Nephron progenitor cell (in vitro differentiated cells): ENCODE results near the gene INTS6.

Experiments
- DNase-seq: peaks from one replicate; pipeline ENCODE4 v3.0.0; 2021
- H3K27ac Mint-ChIP-seq: 2 replicates; pipeline ENCODE4 v1.8.0; 2021; ENCODE audit warnings: mild to moderate bottlenecking, moderate library complexity, mixed read lengths
- H3K27me3 Mint-ChIP-seq: 2 replicates; pipeline ENCODE4 v1.8.0; 2021; ENCODE audit warnings: mild to moderate bottlenecking, low read depth, mixed read lengths; ENCODE audit not compliant: poor library complexity
- H3K36me3 Mint-ChIP-seq: 2 replicates; pipeline ENCODE4 v1.8.0; 2021; ENCODE audit warnings: low read depth, mixed read lengths
- H3K4me1 Mint-ChIP-seq: 2 replicates; pipeline ENCODE4 v1.8.0; 2021; ENCODE audit warnings: mixed read lengths
- H3K4me3 Mint-ChIP-seq: 2 replicates; pipeline ENCODE4 v1.8.0; 2021; ENCODE audit warnings: mild to moderate bottlenecking, moderate library complexity, mixed read lengths
- H3K9me3 Mint-ChIP-seq: 2 replicates; pipeline ENCODE4 v1.8.0; 2021; ENCODE audit warnings: mild to moderate bottlenecking, moderate library complexity, mixed read lengths
- CTCF ChIP-seq: fragments of 200-600 bp; sonication (generic); IDR thresholded peaks from 2 replicates; pipeline ENCODE4 v1.5.0; 2021; ENCODE audit warnings: antibody characterized with exemption

The INTS6 gene

GRCh38 chr13:51359352-51359751 is 93.5 kb downstream of the INTS6 start:
- DNase-seq = no peak
- Mint-ChIP-seq H3K4me3 (no peak overlapping the region), H3K36me3 (peaks cover 24% of the 10 kb centered on the region), H3K27ac (no peak overlapping the region), H3K4me1 (no peaks in the 10 kb centered on the region), H3K27me3 (no peaks in the 10 kb centered on the region), H3K9me3 (no peaks in the 10 kb centered on the region)
- TF ChIP-seq CTCF = no peak

GRCh38 chr13:51357928-51358595 is 94.8 kb downstream of the INTS6 start:
- Mint-ChIP-seq H3K36me3 (peaks cover 15% of the 10 kb centered on the region), H3K4me3 (no peak overlapping the region), H3K9me3 (no peaks in the 10 kb centered on the region), H3K4me1 (no peaks in the 10 kb centered on the region), H3K27ac (no peak overlapping the region), H3K27me3 (no peaks in the 10 kb centered on the region)
- no peak for TF ChIP-seq CTCF
- no peak for DNase-seq

- Mint-ChIP-seq H3K27me3 (no peaks in the 10 kb centered on the region), H3K4me1 (no peaks in the 10 kb centered on the region), H3K9me3 (no peaks in the 10 kb centered on the region), H3K36me3 (no peaks in the 10 kb centered on the region), H3K27ac (no peak overlapping the region), H3K4me3 (no peak overlapping the region)
- no peak for TF ChIP-seq CTCF
- DNase-seq = no peak
Observed at GRCh38 chr13:51355217-51355616, 97.6 kb downstream of the INTS6 start.

- Mint-ChIP-seq H3K4me1 (no peaks in the 10 kb centered on the region), H3K27ac (no peak overlapping the region), H3K4me3 (no peak overlapping the region), H3K9me3 (no peaks in the 10 kb centered on the region), H3K36me3 (no peaks in the 10 kb centered on the region), H3K27me3 (peaks cover 3% of the 10 kb centered on the region)
- DNase-seq = no peak
- TF ChIP-seq CTCF = no peak
Observed at GRCh38 chr13:51349016-51349415, 103.8 kb downstream of the INTS6 start.

GRCh38 chr13:51348069-51348967 is 104.5 kb downstream of the INTS6 start:
- no peak overlapping the region for H3K4me3 Mint-ChIP-seq
- H3K36me3 Mint-ChIP-seq = no peaks in the 10 kb centered on the region
- peaks cover 7% of the 10 kb centered on the region for H3K4me1 Mint-ChIP-seq
- no peak for TF ChIP-seq CTCF
- no peak overlapping the region for H3K27ac Mint-ChIP-seq
- peaks cover 3% of the 10 kb centered on the region for H3K27me3 Mint-ChIP-seq
- H3K9me3 Mint-ChIP-seq = no peaks in the 10 kb centered on the region
- DNase-seq = no peak
